ENCODE measurements around the gene EBF4. TPM values are rescaled to one million over a fixed set of nuclear protein-coding genes. Genes with fewer than 3 reads are reported as not detected.

Gene EBF4
- total RNA-seq, 6 experiments from 2014 or later: 0.14 to 0.48 (median 0.46) TPM; not detected in 3

- Mint-ChIP-seq H3K4me1 (ENCODE audit: low read depth) (peaks cover 23% of the 10 kb centered on the region), H3K9me3 (no peaks in the 10 kb centered on the region), H3K36me3 (ENCODE audit: low read depth) (no peaks in the 10 kb centered on the region), H3K27me3 (ENCODE audit: insufficient read depth) (peaks cover 52% of the 10 kb centered on the region), H3K4me3 (no peak overlapping the region), H3K27ac (no peak overlapping the region)
- TF ChIP-seq, protein P1, sequence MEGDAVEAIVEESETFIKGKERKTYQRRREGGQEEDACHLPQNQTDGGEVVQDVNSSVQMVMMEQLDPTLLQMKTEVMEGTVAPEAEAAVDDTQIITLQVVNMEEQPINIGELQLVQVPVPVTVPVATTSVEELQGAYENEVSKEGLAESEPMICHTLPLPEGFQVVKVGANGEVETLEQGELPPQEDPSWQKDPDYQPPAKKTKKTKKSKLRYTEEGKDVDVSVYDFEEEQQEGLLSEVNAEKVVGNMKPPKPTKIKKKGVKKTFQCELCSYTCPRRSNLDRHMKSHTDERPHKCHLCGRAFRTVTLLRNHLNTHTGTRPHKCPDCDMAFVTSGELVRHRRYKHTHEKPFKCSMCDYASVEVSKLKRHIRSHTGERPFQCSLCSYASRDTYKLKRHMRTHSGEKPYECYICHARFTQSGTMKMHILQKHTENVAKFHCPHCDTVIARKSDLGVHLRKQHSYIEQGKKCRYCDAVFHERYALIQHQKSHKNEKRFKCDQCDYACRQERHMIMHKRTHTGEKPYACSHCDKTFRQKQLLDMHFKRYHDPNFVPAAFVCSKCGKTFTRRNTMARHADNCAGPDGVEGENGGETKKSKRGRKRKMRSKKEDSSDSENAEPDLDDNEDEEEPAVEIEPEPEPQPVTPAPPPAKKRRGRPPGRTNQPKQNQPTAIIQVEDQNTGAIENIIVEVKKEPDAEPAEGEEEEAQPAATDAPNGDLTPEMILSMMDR (IDR thresholded peaks at IDR 0.05): no peak
- no peak for DNase-seq
Measured at GRCh38 chr20:2751878-2752566, 59.4 kb downstream of the EBF4 start.

GRCh38 chr20:2752567-2753460, 60.2 kb downstream of the EBF4 start:
- H3K4me3 Mint-ChIP-seq: peak overlapping the region; percentile 78
- peaks cover 55% of the 10 kb centered on the region for H3K27me3 Mint-ChIP-seq (ENCODE audit: insufficient read depth)

DNA sequence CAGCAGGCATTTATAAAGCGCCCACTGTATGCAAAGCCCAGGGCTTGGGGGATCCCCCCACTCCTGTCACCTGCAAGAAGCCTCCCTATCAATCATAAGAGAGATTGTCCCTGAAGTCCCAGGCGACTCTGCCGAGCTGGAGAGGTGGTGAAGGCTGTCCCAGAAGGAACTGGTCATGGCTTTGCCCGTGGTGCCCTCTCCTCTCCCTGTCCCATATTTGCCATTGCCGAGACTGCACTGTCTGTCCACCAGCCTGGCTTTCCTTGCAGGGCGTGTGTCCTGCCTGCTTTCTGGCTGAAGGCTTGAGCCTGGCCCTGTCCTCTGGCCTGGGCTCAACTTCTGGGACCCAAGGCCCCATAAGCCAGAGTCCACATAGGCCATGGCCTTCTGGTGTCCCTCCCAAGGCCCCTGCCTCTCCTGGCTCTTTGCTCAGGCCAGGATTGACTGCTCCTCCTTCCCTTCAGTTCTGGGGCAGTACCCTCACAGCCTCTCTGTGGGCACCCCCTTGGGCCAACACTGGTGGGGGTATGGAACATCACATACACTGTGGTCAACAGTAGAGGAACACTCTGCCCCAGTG, 61.0 kb downstream of the EBF4 start:
- DNase-seq: no peak
- H3K36me3 Mint-ChIP-seq (ENCODE audit: low read depth): no peaks in the 10 kb centered on the region
- H3K4me3 Mint-ChIP-seq: no peak overlapping the region; the same call in 1 of the 2 replicates
- no peaks in the 10 kb centered on the region for H3K9me3 Mint-ChIP-seq
- H3K4me1 Mint-ChIP-seq (ENCODE audit: low read depth): peaks cover 23% of the 10 kb centered on the region
- H3K27ac Mint-ChIP-seq: no peak overlapping the region
- TF ChIP-seq, protein P1 (IDR thresholded peaks at IDR 0.05): no peak
- H3K27me3 Mint-ChIP-seq (ENCODE audit: insufficient read depth): peaks cover 55% of the 10 kb centered on the region

More at GRCh38 chr20:2752567-2753460, 60.2 kb downstream of the EBF4 start:
- H3K4me1 Mint-ChIP-seq (ENCODE audit: low read depth): peaks cover 23% of the 10 kb centered on the region
- no peak for DNase-seq
- no peaks in the 10 kb centered on the region for H3K9me3 Mint-ChIP-seq
- TF ChIP-seq, protein P1 (IDR thresholded peaks at IDR 0.05): peak; percentile 79
- H3K36me3 Mint-ChIP-seq (ENCODE audit: low read depth): no peaks in the 10 kb centered on the region
- no peak overlapping the region for H3K27ac Mint-ChIP-seq

DNA sequence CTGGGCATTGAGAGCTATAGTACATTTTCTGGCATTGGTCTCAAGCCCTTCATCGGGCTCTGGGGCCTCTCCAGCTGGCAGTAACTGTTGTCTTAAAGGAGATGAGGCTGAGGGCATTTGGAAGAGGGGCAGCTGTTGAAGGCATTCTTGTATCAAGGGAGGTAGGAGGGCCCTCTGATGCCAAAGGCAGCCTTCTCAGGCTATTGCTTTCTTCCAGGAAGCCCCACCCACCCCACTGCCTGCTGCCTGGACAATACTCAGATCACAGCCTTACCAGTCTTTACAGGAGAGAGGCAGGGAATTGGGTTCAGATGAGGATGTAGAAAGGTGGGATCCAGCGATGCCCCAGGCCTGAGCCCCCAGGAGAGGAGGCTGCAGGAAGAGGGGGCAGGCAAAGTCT, 61.8 kb downstream of the EBF4 start:
- H3K27me3 Mint-ChIP-seq (ENCODE audit: insufficient read depth): peaks cover 57% of the 10 kb centered on the region
- H3K27ac Mint-ChIP-seq: no peak overlapping the region
- H3K9me3 Mint-ChIP-seq: no peaks in the 10 kb centered on the region
- no peak overlapping the region for H3K4me3 Mint-ChIP-seq
- no peak for DNase-seq
- no peaks in the 10 kb centered on the region for H3K36me3 Mint-ChIP-seq (ENCODE audit: low read depth)
- peaks cover 23% of the 10 kb centered on the region for H3K4me1 Mint-ChIP-seq (ENCODE audit: low read depth)
- TF ChIP-seq, protein P1 (IDR thresholded peaks at IDR 0.05): no peak

DNA sequence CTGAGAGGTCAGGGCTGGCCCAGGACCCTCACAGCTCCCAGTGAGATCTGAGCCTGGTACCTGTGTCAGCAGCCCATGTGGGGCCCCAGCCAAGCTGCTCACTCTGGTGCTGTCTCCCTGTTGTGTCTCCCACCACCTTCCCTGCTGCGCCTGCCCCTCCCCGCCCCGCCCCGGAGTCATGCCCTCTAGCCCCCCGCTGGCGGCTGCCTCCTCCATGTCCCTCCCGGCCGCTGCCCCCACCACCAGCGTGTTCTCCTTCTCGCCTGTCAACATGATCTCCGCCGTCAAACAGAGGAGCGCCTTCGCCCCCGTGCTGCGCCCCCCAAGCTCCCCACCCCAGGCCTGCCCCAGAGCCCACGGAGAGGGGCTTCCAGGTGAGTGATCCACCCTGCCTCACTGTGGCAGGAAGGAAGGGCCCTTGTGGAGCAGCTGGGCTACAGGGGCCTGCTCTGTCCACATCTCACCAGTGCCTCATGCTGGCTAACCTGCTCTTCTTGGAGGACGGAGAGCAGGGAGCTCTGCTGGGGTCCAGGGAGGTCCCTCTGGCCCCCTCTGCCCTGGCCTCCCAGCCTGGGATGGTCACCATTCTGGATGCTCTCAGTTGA, 63.0 kb downstream of the EBF4 start:
- H3K4me1 Mint-ChIP-seq (ENCODE audit: low read depth): peaks cover 22% of the 10 kb centered on the region
- peaks cover 49% of the 10 kb centered on the region for H3K27me3 Mint-ChIP-seq (ENCODE audit: insufficient read depth)
- no peak overlapping the region for H3K4me3 Mint-ChIP-seq
- no peaks in the 10 kb centered on the region for H3K36me3 Mint-ChIP-seq (ENCODE audit: low read depth)
- H3K27ac Mint-ChIP-seq: no peak overlapping the region
- TF ChIP-seq, protein P1 (IDR thresholded peaks at IDR 0.05): no peak
- no peak for DNase-seq
- H3K9me3 Mint-ChIP-seq: no peaks in the 10 kb centered on the region
